ENCODE data around the gene ZER1.
"Not testable (repeated sequence)": the region's sequence is repeated elsewhere in the genome, so short reads cannot be mapped to it uniquely, and the experiment has no call there.

ZER1 gene

GRCh38 chr9:128805661-128806060 is 33.9 kb upstream of the ZER1 start:
- no peak overlapping the region for H3K27ac ChIP-seq (ENCODE audit: low read length)
- no peak overlapping the region for H3K9ac ChIP-seq (ENCODE audit: low read length)
- H3K27me3 ChIP-seq (ENCODE audit: control insufficient read depth, insufficient read depth, low read length), result no peaks in the 10 kb centered on the region
- H3K4me1 ChIP-seq (ENCODE audit: control insufficient read depth, low read depth, low read length), result no peaks in the 10 kb centered on the region
- H3K9me3 ChIP-seq (ENCODE audit: control insufficient read depth, low read depth, low read length), result no peaks in the 10 kb centered on the region
- peaks cover 40% of the 10 kb centered on the region for H3K36me3 ChIP-seq (ENCODE audit: control insufficient read depth, low read depth, low read length)
- no peak overlapping the region for H3K4me3 ChIP-seq (ENCODE audit: low read length)

GRCh38 chr9:128802482-128802881 is 30.8 kb upstream of the ZER1 start:
- Histone ChIP-seq H3K36me3 (ENCODE audit: control insufficient read depth, low read depth, low read length) (peaks cover 49% of the 10 kb centered on the region), H3K27me3 (ENCODE audit: control insufficient read depth, insufficient read depth, low read length) (no peaks in the 10 kb centered on the region), H3K9ac (ENCODE audit: low read length) (no peak overlapping the region), H3K4me3 (ENCODE audit: low read length) (no peak overlapping the region), H3K4me1 (ENCODE audit: control insufficient read depth, low read depth, low read length) (no peaks in the 10 kb centered on the region), H3K9me3 (ENCODE audit: control insufficient read depth, low read depth, low read length) (no peaks in the 10 kb centered on the region), H3K27ac (ENCODE audit: low read length) (no peak overlapping the region)

- Histone ChIP-seq H3K27ac (ENCODE audit: low read length) (no peak overlapping the region), H3K4me3 (ENCODE audit: low read length) (no peak overlapping the region), H3K27me3 (ENCODE audit: control insufficient read depth, insufficient read depth, low read length) (no peaks in the 10 kb centered on the region), H3K9ac (ENCODE audit: low read length) (no peak overlapping the region), H3K4me1 (ENCODE audit: control insufficient read depth, low read depth, low read length) (no peaks in the 10 kb centered on the region), H3K9me3 (ENCODE audit: control insufficient read depth, low read depth, low read length) (no peaks in the 10 kb centered on the region), H3K36me3 (ENCODE audit: control insufficient read depth, low read depth, low read length) (peaks cover 43% of the 10 kb centered on the region)
Measured at GRCh38 chr9:128800061-128800460, 28.3 kb upstream of the ZER1 start.

GRCh38 chr9:128798896-128799295 is 27.2 kb upstream of the ZER1 start:
- no peak overlapping the region for H3K27ac ChIP-seq (ENCODE audit: low read length)
- H3K9me3 ChIP-seq (ENCODE audit: control insufficient read depth, low read depth, low read length), result no peaks in the 10 kb centered on the region
- H3K36me3 ChIP-seq (ENCODE audit: control insufficient read depth, low read depth, low read length), result peaks cover 41% of the 10 kb centered on the region

GRCh38 chr9:128794961-128795360 is 23.2 kb upstream of the ZER1 start:
- H3K4me1 ChIP-seq (ENCODE audit: control insufficient read depth, low read depth, low read length); H3K27me3 ChIP-seq (ENCODE audit: control insufficient read depth, insufficient read depth, low read length); H3K9me3 ChIP-seq (ENCODE audit: control insufficient read depth, low read depth, low read length); H3K27ac ChIP-seq (ENCODE audit: low read length); H3K9ac ChIP-seq (ENCODE audit: low read length); H3K4me3 ChIP-seq (ENCODE audit: low read length): not testable (repeated sequence)
- peaks cover 45% of the 10 kb centered on the region for H3K36me3 ChIP-seq (ENCODE audit: control insufficient read depth, low read depth, low read length)

More at GRCh38 chr9:128798896-128799295, 27.2 kb upstream of the ZER1 start:
- Histone ChIP-seq H3K9ac (ENCODE audit: low read length) (no peak overlapping the region), H3K4me1 (ENCODE audit: control insufficient read depth, low read depth, low read length) (no peaks in the 10 kb centered on the region), H3K4me3 (ENCODE audit: low read length) (no peak overlapping the region), H3K27me3 (ENCODE audit: control insufficient read depth, insufficient read depth, low read length) (no peaks in the 10 kb centered on the region)

GRCh38 chr9:128792978-128793686 is 21.4 kb upstream of the ZER1 start:
- no peaks in the 10 kb centered on the region for H3K4me1 ChIP-seq (ENCODE audit: control insufficient read depth, low read depth, low read length)
- peaks cover 32% of the 10 kb centered on the region for H3K36me3 ChIP-seq (ENCODE audit: control insufficient read depth, low read depth, low read length)
- H3K27ac ChIP-seq (ENCODE audit: low read length), result no peak overlapping the region
- H3K9me3 ChIP-seq (ENCODE audit: control insufficient read depth, low read depth, low read length), result no peaks in the 10 kb centered on the region
- no peaks in the 10 kb centered on the region for H3K27me3 ChIP-seq (ENCODE audit: control insufficient read depth, insufficient read depth, low read length)
- no peak overlapping the region for H3K4me3 ChIP-seq (ENCODE audit: low read length)
- no peak overlapping the region for H3K9ac ChIP-seq (ENCODE audit: low read length)

GRCh38 chr9:128792134-128792533 is 20.4 kb upstream of the ZER1 start:
- Histone ChIP-seq H3K27me3 (ENCODE audit: control insufficient read depth, insufficient read depth, low read length) (no peaks in the 10 kb centered on the region), H3K9me3 (ENCODE audit: control insufficient read depth, low read depth, low read length) (no peaks in the 10 kb centered on the region), H3K9ac (ENCODE audit: low read length) (no peak overlapping the region), H3K27ac (ENCODE audit: low read length) (no peak overlapping the region), H3K4me3 (ENCODE audit: low read length) (no peak overlapping the region), H3K4me1 (ENCODE audit: control insufficient read depth, low read depth, low read length) (peaks cover 4% of the 10 kb centered on the region), H3K36me3 (ENCODE audit: control insufficient read depth, low read depth, low read length) (peaks cover 26% of the 10 kb centered on the region)

GRCh38 chr9:128790536-128790935 is 18.8 kb upstream of the ZER1 start:
- H3K4me1 ChIP-seq (ENCODE audit: control insufficient read depth, low read depth, low read length), result peaks cover 4% of the 10 kb centered on the region
- no peaks in the 10 kb centered on the region for H3K27me3 ChIP-seq (ENCODE audit: control insufficient read depth, insufficient read depth, low read length)
- no peak overlapping the region for H3K9ac ChIP-seq (ENCODE audit: low read length)
- no peak overlapping the region for H3K4me3 ChIP-seq (ENCODE audit: low read length)
- H3K27ac ChIP-seq (ENCODE audit: low read length), result no peak overlapping the region
- H3K36me3 ChIP-seq (ENCODE audit: control insufficient read depth, low read depth, low read length), result peaks cover 25% of the 10 kb centered on the region
- H3K9me3 ChIP-seq (ENCODE audit: control insufficient read depth, low read depth, low read length), result no peaks in the 10 kb centered on the region

GRCh38 chr9:128788445-128788844 is 16.7 kb upstream of the ZER1 start:
- Histone ChIP-seq H3K9me3 (ENCODE audit: control insufficient read depth, low read depth, low read length) (no peaks in the 10 kb centered on the region), H3K36me3 (ENCODE audit: control insufficient read depth, low read depth, low read length) (peaks cover 19% of the 10 kb centered on the region), H3K27me3 (ENCODE audit: control insufficient read depth, insufficient read depth, low read length) (no peaks in the 10 kb centered on the region), H3K4me3 (ENCODE audit: low read length) (peak overlapping the region; percentile 87), H3K9ac (ENCODE audit: low read length) (no peak overlapping the region), H3K4me1 (ENCODE audit: control insufficient read depth, low read depth, low read length) (peaks cover 4% of the 10 kb centered on the region), H3K27ac (ENCODE audit: low read length) (no peak overlapping the region)

GRCh38 chr9:128787659-128788058 is 15.9 kb upstream of the ZER1 start:
- Histone ChIP-seq H3K4me3 (ENCODE audit: low read length) (peak overlapping the region; percentile 87), H3K27me3 (ENCODE audit: control insufficient read depth, insufficient read depth, low read length) (no peaks in the 10 kb centered on the region), H3K27ac (ENCODE audit: low read length) (no peak overlapping the region), H3K4me1 (ENCODE audit: control insufficient read depth, low read depth, low read length) (peaks cover 4% of the 10 kb centered on the region), H3K9ac (ENCODE audit: low read length) (peak overlapping the region; percentile 74), H3K36me3 (ENCODE audit: control insufficient read depth, low read depth, low read length) (peaks cover 15% of the 10 kb centered on the region), H3K9me3 (ENCODE audit: control insufficient read depth, low read depth, low read length) (no peaks in the 10 kb centered on the region)

- H3K27ac ChIP-seq (ENCODE audit: low read length), result no peak within 1 kb of the TSS
- peak within 1 kb of the TSS; percentile 74 for H3K9ac ChIP-seq (ENCODE audit: low read length)
Measured at GRCh38 chr9:128786681-128787601, 15.2 kb upstream of the ZER1 start, which contains the start of gene TBC1D13. TSS of gene TBC1D13 (plus strand) at chr9:128787253. CDS start at chr9:128787354, 101 bp downstream.

More at GRCh38 chr9:128786681-128787601, 15.2 kb upstream of the ZER1 start, which contains the start of gene TBC1D13:
- peak within 1 kb of the TSS; percentile 87 for H3K4me3 ChIP-seq (ENCODE audit: low read length)
- peaks cover 4% of the 10 kb centered on the region for H3K4me1 ChIP-seq (ENCODE audit: control insufficient read depth, low read depth, low read length)
- H3K9me3 ChIP-seq (ENCODE audit: control insufficient read depth, low read depth, low read length), result no peaks in the 10 kb centered on the region
- peaks cover 8% of the 10 kb centered on the region for H3K36me3 ChIP-seq (ENCODE audit: control insufficient read depth, low read depth, low read length)
- H3K27me3 ChIP-seq (ENCODE audit: control insufficient read depth, insufficient read depth, low read length), result no peaks in the 10 kb centered on the region
